ENCODE data around the gene PCBP1.
A peak's percentile ranks its signal among the peaks of the same experiment; 100 is the strongest.

DNA sequence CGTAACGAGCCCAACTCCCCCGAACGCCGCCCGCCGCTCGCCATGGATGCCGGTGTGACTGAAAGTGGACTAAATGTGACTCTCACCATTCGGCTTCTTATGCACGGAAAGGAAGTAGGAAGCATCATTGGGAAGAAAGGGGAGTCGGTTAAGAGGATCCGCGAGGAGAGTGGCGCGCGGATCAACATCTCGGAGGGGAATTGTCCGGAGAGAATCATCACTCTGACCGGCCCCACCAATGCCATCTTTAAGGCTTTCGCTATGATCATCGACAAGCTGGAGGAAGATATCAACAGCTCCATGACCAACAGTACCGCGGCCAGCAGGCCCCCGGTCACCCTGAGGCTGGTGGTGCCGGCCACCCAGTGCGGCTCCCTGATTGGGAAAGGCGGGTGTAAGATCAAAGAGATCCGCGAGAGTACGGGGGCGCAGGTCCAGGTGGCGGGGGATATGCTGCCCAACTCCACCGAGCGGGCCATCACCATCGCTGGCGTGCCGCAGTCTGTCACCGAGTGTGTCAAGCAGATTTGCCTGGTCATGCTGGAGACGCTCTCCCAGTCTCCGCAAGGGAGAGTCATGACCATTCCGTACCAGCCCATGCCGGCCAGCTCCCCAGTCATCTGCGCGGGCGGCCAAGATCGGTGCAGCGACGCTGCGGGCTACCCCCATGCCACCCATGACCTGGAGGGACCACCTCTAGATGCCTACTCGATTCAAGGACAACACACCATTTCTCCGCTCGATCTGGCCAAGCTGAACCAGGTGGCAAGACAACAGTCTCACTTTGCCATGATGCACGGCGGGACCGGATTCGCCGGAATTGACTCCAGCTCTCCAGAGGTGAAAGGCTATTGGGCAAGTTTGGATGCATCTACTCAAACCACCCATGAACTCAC lies 673 bp downstream of the PCBP1 start:
- TF ChIP-seq, protein P1, sequence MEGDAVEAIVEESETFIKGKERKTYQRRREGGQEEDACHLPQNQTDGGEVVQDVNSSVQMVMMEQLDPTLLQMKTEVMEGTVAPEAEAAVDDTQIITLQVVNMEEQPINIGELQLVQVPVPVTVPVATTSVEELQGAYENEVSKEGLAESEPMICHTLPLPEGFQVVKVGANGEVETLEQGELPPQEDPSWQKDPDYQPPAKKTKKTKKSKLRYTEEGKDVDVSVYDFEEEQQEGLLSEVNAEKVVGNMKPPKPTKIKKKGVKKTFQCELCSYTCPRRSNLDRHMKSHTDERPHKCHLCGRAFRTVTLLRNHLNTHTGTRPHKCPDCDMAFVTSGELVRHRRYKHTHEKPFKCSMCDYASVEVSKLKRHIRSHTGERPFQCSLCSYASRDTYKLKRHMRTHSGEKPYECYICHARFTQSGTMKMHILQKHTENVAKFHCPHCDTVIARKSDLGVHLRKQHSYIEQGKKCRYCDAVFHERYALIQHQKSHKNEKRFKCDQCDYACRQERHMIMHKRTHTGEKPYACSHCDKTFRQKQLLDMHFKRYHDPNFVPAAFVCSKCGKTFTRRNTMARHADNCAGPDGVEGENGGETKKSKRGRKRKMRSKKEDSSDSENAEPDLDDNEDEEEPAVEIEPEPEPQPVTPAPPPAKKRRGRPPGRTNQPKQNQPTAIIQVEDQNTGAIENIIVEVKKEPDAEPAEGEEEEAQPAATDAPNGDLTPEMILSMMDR (IDR thresholded peaks at IDR 0.05) = peak in 3 of 6 experiments; percentile 17 to 33 (median 25)
- peak; percentile 52 to 79 for TF ChIP-seq POLR2A (IDR thresholded peaks at IDR 0.05)

Data from adrenal gland (tissue), 5 donors.